Activated gamma-delta T cell treated with Interleukin-2 at 50 U/mL for 16 hours (primary cell): Measurements from ENCODE around the gene KRT4.
"Not testable (repeated sequence)": the region's sequence is repeated elsewhere in the genome, so short reads cannot be mapped to it uniquely, and the experiment has no call there.

Experiments used
- DNase-seq: peaks from one replicate; pipeline ENCODE4 v3.0.0-alpha.2; 2020

The KRT4 gene

DNA sequence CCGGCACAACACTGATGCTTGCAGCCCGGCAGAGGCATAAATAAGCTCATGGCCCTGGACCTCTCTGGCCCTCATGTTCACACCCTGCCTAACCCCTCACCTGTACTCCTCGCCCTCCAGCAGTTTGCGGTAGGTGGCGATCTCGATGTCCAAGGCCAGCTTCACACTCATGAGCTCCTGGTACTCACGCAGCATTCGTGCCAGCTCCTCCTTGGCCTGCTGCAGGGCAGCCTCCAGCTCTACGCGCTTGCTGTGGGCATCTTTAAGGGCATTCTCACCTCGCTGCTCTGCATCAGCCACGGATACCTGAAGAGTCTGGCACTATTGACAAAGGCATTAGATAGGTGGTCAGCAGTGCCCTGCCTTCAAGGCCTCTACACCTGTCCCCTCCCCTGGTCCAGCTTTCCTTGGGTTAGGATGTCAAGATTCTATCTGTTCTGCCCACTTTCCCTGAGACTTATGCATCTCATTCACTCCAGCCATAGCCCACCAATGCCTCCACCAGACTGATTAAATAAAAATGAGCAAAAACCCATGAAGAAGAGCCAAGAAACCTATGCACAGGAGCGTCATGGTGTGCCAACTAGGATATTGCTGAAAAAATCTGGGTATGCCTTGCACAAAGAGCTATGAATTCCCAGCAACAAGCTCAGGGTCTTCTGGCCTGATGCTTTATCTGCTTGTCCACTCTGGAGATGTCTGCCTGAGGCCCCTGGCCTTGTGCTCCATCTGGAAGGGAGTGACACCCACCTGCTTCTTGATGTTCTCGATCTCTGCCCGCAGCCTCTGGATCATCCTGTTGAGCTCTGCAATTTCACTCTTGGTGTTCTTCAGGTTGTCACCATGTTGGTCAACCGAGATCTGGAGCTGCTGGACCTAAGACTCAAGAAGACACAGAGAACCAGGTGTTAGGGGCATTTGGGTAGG is 6.1 kb downstream of the KRT4 start:
- DNase-seq = no peak

DNA sequence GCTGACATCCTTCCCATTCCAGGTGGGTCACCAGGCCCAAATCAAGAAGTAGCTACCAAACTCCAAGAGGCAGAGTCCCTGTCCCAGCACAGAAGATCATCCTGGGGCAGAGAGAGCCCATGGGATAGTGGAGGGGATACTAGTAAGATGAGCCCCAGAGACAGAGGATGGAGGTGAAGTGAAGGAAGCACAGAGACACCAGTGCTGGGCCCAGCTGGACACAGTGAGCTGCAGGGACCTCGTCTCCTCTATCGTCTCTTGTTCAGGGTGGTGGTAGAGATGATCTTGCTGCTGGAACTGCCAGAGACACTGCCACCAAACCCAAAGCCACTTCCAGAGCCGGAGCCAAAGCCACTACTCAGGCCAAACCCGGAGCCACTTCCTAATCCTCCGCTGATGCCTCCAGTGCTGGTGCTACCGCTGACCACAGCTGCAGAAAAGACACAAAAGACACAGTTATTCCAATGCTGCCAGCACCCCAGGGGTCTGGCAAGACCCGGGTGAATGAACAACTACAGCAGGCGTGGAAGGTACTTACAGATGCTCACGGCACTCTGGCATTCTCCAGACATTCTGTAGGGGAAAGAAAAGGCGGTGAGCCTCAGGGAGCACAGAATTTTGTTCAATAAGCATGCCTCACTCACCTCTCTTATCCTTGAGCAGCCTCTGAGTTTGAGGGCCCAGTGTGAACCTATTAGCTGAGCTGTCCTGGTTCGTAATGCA is 6.9 kb downstream of the KRT4 start:
- no peak for DNase-seq

DNA sequence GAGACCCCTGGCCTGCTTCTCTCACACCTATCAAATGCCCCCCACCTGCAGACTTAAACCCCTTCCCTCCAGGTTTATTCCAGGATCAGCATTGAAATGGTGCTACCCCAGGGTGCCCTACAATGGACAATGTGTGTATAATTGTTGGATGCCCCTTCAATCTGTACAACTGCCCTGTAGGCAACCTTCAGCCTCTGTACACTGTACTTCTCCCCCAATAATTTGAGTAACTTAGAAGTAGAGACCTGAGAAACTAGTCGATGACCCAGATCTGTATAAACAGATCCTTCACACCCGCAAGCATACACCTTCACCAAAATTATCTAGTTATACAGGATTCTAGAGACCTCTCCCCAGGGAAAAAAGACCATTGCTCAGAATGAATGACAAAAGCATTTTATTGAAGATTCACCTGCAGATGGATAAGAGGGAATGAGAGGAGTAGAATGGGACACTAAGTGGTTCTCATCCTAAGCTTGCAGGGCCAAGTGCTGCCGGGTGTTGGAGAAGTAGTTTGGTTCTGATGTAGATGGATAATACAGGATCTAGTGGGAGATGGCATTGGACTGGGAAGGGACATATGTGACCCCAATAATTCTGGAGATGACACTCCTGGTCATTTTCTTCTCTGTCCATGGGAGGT is 7.6 kb downstream of the KRT4 start:
- DNase-seq = no peak

DNA sequence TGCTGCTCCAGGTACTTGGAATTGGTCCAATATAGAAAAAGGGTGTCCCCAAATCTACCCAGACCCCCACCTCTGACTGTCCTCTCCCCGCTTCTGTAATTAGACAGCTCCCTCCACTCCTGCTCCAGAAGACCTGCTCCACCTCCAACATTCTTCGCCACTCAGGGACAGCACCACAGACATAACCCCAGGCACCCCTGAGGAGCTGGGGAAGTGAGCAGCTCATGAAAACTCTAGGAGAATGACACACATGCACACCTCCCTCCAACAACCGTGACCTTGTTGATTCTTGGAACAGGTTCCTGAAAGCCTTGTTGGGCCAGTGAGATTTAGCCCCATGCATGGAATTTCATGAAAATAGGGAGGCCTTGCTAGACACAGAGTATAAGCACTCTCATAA is 8.2 kb downstream of the KRT4 start:
- DNase-seq = no peak

DNA sequence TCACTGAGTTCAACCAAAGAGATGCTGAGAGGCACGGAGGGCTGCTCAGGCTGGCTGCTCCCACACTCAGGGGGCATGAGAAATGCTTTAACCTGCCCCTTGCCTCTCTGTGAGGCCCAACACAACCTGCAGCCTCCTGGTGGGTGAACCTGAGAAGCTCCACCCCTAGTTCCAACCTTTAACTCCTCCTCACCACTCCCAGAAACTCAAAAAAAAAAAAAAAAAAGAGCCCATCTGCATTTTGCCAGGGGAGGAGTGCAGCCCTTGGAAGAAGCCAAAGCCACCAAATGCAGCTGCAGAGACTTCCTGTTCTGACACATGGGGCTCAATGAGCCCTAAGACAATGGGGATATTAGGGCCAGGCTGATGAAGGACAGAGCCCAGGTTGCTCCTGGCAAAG is 8.9 kb downstream of the KRT4 start:
- no peak for DNase-seq

DNA sequence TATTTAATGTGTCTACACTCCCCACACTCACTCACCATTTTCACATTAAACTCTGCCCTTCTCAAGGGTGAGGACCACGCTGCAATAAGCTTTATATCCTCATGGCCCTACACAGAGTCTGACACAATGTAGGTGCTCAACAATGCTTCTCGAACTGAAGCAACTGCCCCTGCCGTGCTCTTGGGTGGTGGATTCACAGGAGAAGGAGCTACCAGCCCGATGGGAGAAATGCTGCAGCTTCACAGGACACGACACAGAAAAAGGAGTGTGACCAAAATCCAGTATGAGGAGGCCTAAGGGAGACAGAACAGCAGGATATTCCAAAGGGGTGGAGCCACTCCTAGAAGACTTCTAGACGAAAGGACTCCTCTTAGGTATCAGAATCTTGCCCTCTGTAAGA is 11.5 kb downstream of the KRT4 start:
- DNase-seq = no peak

DNA sequence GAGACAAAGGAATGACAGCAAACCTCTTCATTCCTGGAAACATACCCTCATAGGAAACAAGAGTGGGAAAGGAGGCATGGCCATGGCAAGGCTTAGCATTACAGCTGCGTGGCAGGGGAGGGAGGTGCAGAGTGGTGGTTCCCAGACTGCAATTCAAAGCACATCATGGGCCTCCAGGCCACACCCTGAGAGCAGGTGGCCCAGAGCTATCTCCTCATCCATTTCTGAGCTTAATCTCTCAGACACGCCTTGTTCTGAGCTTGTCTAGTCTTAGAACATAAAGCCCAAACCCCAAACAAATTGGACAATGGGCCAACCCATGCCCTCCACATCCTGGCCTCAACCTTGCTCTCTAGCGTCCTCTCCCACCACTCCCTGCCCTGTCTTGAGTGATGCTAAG is 12.1 kb downstream of the KRT4 start:
- no peak for DNase-seq

DNA sequence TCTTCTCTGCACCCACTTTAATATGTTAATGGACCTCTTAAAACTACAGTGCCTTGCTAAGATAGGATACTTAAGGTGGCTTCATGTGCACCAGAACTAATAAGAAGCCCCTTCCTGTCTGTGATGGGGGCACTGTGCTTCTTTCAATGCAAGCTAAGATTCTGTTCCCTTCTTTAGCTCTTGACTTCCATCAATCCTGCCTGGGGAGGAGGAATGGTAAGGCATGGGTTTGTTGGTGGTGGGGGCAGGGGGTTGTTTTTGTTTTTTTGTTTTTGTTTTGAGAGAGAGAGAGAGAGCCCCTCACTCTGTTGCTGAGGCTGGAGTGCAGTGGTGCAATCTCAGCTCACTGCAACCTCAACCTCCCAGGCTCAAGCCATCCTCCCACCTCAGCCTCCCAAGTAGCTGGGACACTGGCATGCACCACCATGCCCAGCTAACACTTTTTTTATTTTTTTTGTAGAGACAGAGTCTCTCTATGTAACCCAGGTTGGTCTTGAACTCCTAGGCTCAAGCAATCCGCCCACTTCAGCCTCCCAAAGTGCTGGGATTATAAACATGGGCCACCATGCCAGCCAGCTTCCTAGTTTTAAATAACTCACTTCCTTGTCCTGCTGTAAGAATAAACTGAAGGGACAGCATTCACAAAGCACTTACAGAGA is 13.5 kb downstream of the KRT4 start:
- no peak for DNase-seq

DNA sequence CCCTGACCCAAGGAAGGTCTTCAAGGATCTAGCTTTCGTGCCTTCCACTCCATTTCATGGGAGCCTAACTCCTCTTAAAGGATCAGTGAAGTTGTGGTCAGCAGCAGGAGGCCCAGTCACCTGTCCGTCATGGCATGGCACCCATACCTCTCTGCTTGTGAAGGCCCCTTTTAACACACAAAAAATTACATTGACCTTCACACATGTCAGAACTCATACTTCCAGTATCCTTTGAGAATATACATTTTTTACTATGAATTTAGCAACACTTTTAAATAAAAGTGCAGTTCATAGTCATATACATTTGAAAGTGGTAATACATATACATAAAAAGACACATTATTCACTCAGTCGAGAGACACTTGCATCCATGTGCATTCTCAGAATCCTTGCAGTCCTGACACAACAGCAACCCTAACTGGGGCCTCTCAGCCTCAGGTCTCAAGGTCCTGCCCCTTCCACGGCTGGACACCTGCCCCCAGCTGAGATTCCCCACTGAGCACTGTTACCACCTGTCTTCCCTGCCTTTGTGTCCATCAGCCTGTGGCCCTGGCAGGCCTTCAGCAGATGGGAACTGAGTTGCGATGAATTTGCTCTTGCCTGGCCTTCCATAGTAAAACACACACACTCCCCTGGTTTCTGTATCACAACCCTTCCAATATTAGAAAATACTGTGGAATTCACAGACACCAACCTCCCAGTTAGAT is 14.3 kb downstream of the KRT4 start:
- DNase-seq = no peak

DNA sequence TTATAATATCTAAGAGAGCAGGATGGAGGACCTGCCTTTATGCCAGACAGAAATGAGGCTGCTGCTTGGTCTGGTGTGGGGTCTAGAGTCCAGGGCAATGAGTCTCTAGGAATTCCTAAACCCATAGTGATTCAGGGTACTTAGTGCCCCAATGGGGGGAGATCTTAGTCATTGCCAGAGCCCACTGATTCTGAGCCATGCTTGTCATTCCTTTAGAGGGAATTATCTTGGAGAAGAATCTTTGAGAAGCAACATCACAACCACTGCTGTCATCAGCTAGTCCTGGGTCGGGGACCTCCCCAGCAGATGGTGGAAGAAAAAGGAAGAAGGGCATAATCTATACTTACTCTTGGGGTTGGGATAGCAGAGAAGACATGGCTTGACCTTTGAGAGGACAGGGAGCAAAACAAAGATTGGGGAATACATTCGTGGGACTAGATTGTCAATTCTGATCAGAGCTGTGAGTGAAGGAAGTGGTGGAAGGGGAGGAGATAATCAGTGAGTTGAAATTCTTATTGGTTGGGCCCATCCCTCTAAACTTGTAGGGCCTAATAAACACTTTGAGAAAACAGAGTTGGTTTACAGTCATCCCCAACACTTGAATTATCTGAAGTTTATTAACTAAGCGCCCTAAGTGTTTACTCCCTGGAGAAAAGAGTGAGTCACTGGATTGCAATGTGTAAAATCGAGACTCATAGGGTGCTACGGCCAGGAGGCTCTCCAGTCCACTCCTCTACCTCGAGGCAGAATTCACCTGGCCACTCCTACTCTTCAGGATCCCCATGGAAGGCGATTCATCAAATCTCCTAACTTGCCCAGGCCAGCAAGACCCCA is 15.0 kb downstream of the KRT4 start:
- no peak for DNase-seq

DNA sequence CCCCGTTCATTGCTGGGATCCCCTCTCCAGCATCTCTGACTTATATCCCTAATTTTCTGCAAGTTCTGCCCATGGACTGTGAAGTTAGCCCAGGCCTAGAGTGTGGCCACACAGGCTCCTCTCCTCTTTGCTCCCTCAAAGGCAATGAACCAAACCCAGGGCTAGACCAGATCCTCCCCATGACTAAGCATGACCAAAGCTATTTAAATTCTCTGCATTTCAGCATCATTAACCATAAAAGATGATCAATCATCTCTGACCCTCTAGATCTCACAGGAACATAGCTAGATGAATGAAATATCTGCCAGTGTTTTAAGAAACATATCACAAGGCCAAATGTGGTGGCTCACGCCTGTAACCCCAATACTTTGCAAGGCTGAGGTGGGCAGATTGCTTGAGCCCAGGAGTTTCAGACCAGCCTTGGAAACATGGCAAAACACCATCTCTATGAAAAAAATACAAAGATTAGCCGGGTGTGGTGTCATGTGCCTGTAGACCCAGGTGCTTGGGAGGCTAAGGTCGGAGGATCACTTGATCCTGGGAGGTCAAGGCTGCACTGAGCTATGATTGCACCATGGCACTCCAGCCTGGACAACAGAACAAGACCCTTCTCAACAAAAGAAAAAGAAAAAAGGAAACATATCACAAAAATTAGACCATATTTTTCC is 15.8 kb downstream of the KRT4 start:
- DNase-seq = no peak

DNA sequence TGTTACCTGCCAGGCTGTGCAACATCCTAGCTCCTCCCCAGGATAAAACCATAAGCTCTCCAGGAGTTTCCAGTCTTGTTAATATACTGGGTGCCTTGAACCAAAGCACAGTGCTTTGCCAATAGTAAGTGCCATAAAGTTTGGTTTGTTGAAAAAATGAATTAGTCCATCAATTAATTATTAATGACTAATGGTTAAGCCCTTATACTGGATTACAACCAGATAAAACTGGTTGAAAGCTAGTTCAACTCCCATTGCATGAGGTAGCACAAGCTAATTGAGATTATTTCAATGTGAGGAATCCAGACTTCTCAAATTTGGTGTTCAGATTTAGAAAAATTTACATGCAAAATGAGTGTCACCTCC is 16.4 kb downstream of the KRT4 start:
- no peak for DNase-seq

DNA sequence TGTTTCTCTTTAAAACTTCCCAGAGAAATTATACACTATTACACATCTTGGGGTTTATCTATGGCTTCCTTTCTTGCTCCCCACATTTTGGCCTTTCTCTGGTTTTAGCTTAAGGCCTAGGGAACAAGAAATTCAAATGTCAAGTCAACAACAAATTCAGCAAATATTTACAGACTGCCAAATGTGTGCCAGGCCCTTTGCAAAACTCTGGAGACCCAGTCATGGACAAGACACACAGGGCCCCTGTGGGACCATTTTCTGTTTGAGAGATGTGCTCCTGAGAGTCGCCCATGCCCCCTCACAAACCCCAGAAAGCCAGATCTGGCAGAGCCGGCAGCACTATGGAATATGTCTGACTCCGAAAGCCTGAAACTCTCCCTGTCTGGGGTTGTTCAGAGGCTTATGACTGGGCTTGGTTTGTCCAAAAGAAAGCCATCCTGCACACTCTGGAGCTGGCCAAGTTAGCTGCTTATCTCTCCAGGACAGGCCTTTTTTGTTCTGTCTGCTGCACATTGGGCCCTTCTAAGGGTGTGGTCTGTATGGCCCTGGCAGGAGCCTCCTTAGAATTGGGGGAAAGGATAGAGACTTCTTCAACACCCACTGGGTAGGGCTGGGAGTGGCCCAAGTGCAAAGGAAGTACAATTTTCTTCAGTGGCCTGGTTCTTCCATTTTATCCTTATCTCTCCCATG is 16.9 kb downstream of the KRT4 start:
- no peak for DNase-seq

DNA sequence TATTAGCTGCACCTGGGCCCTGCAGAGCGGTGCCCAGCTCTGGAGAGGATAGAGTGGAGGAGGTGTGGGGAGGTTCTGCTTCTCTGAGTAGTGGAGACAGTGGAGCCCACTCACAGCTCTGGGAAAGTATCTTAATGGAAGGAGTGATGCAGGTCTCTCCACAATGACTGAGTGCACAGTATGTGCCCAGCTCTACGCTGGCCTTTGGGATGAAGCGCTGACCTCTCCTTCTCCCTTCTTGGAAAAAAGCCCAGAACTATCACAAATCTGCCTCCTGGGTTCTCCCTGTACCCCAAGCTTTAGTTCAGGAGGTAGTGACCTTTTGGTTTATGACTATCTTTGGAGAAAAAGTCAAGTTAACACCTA is 17.5 kb downstream of the KRT4 start:
- DNase-seq = no peak

DNA sequence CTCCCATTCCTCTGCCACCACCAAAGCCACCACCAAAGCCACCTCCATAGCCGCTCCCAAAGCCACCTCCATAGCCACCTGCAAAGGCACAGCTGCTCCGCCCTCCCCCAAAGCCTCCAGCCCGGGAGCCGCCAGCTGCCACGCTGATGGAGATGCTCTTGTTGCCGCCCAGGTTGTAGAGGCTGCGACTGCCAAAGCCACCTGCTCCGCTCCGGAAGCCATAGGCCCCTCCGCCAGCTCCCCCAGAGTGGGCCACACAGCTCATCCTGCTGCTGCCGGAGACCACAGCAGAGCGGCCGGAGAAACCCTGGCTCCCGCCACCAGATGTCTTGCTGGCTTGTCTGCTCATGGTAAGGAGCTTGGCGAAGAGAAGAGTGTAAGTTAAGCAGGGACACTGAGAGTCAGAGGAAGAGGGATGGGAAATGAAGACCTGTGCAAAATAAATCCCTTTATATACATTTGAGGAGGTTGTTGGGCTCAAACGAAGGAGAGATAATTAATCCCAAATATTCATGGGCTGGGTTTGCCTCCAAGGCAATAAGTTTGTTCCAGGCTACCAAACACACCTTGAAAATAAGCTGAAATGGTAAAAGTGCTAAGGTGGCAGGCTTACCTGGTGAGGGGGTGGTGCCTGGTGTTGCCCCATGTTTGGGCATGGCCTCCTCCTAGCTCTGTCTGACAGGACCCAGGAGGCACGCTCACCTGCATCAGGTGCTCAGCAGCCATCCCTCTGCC is 18.1 kb downstream of the KRT4 start, which contains the start of gene KRT3:
TSS of gene KRT3 (minus strand) at position 424 of the 735 bp plus-strand sequence. CDS start at position 349, 75 bp downstream.
- DNase-seq = no peak

DNA sequence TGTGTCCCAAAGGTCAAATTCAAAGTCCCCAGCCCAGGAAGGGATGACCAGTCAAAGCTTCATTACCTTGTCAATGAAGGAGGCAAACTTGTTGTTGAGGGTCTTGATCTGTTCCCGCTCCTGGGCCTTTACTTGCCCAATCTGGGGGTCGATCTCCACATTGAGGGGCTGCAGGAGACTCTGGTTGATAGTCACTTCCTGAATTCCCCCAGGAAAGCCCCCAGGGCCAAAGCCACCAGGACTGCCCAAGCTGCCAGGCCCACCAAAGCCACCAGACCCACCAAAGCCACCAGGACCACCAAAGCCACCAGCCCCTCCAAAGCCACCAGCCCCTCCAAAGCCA is 18.6 kb downstream of the KRT4 start:
- not testable (repeated sequence) for DNase-seq

DNA sequence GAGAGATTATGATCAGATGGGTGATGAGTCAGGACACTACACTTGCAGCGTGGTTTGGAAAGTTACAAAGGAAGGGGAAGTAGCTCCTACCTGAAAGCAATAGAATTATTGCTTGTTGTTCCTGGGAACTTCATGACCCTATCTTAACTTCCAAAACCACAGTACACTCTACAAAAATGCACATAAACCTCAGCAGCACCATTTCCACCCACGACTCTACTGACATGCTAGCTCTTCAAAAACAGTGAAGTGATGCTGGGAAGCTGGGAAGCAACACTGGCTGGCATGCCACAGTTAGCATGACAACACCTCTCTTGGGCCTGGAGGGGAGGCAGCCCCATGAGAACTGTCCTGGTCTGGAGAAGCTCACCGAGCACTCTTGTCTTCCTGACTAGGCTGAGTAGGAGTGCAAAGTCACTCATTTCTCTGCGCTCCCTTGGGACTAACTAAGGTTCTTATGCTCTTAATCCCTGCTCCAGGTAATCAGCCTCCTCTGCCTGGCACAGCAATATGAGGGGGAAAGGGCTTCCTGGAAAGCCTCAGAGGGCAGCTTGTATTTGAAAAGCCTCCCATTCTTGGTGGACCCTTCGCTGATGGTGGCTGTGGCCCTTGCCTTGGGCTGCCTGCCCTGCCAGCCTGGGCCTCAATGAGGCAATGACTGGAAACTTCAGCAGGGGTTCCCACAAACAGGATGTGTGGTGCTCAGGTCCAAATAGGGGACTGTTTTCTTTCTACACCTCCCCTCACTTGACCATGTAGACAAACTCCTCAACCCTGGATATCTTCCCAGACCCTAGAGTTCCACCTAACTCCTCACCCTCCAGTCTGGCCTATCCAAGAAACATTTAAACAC is 19.2 kb downstream of the KRT4 start:
- DNase-seq = no peak

DNA sequence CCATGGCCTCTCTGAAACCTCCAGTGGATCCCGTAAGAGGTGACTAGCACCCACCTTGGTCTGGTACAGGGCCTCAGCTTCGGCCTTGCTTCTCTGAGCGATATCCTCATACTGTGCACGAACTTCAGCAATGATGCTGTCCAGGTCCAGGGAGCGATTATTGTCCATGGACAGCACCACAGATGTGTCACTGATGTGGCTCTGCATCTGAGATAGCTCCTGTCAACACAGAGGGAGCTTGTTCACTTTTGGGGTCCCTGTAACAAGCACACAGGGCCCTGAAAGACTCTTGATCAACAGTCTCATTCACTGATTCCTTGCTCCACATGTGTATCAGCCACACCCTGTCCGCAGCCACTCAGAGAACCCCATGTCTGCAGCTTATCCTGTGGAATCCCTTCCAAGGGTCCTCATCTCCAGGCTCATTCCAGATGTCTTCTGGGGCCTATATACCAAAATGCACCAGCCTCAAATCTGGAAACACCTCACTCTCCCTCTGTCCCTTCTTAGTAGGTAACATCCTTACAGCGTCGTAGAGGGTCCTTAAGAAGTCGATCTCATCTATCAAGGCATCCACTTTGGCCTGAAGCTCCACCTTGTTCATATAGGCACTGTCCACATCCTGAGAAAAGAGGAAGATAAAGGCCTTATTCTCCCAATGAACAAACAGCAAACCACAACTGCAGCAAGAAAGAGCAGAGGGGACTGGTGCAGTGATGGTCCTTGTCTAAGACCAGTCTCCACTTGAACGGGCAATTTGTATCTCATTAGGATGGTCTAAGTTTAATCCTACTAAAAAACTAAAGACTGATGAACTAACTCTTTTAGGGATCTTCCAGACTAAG is 21.5 kb downstream of the KRT4 start:
- DNase-seq = no peak
